NCI-H1694 (cell line): ENCODE results near the gene ISCU.
A peak's percentile ranks its signal among the peaks of the same experiment; 100 is the strongest.

Experiments
- DNase-seq: peaks from one replicate; lab custom pipeline; 2025; lab: John Stamatoyannopoulos, UW

Gene ISCU

GRCh38 chr12:108562348-108563135, at the start of gene ISCU:
Gene ISCU (plus strand): TSS chr12:108562596. CDS start chr12:108562623, 27 bp downstream.
- peak; percentile 89 for DNase-seq

GRCh38 chr12:108514468-108514972, 47.9 kb upstream of the ISCU start:
- no peak for DNase-seq

DNA sequence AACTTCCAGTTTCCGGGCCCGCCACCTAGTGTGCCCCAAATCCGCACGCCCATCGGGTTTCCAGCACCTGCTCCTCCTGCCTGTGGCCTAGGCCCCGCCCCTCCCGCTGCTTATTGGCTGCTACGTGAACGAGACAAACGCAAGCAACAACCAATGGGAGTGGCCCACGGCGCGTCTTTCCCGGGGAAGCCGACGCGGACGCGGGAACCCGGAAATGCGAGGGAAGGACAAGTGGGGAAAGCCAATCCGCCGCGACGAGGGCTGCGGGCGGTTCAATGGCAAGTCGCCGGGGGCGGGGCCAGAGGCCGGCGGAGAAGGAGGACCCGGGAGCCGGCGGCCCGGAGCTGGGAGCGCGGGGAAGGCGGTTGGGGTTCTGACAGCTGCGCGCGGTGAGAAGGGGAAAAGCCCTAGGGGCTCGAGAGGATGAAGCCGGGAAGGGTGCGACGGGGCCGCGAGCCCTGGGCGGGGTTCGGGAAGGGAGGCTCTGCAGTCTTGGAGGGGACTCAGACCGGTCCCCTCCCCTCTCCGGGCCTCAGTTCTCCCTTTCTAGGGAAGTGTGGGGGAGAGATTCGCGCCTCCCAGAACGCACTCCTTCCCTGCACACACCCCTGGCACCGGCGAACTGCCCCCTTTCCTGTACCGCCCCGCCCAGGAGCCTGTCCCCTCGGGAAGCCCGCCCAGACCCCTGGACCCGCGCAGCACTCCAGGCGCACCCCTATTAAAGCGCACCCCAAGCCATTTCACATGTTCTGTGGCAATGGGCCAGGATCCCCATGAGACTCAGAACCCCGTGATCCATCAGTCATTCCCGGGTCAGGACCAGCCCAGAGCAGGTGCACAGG, 47.2 kb upstream of the ISCU start, which contains the start of gene FICD:
Gene FICD, plus strand, starts transcription at position 305 of the 842 bp plus-strand sequence. CDS start 1,696 bp downstream, outside the sequence.
- DNase-seq, result peak; percentile 93

- DNase-seq, result no peak
Observed at GRCh38 chr12:108515916-108516315, 46.5 kb upstream of the ISCU start.

DNA sequence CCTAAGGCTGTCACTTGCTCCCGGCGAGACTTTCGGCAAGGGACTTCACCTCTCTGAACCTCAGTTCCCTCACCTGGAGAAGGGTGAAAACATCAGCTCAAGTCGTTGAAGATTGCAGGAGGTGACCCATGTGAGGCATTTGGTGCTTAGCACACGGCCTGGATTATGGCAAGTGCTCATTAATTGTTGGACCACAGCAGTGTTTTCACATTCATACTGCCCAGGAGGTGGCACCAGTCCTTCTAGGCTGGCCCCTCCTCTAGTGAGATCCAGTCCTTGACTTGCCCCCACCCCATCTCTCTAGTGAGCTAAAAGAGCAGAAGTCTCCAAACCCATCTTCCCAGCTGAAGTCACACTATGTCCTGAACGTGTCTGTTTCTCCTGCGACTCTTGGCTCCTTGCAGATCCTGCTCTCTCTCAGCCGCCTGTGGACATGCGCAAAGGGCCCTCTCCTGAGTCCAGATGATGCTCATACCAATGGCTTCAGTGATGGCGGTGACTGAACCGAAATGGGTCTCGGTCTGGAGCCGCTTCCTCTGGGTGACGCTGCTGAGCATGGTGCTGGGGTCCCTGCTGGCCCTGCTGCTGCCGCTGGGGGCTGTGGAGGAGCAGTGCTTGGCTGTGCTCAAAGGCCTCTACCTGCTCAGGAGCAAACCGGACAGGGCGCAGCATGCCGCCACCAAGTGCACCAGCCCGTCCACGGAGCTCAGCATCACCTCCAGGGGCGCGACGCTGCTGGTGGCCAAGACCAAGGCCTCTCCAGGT, 45.7 kb upstream of the ISCU start:
- no peak for DNase-seq

DNA sequence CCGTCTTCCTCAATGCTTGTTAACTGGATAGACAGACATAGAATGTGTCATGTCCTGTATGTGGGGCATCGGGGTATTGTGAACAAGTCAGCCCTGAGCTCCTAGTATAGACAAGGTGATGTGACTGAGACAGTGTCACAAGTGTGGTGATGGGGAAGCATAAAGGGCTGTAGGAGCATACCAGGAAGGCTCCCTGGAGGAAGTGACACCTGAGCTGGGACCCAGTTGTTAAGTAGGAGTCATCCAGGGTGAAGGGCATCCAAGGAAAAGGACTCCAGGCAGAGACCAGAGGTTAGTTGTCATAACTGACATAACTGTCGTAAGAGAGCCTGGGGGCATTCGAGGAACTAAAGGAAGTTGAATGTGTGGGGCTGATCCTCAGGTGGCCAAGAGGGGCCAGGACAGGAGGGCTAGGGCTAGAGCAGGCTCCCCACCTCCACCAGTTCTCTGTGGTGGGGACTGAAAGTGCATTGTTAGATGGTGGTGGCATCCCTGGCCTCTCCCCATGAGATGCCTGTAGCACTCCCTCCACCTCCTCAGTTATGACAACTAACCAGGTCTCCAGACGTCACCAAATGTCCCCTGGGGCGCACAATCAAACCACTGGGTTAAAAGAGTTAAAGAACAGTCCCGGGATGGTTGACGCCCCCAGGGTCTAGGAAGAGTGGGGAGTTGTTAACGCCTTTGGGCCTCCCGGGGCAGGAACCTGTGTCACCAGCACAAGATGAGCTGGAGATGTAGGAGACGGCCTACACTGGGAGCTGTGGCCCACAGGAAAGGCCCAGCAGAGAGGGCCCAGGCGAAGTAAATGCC, 44.9 kb upstream of the ISCU start:
- DNase-seq, result no peak

DNA sequence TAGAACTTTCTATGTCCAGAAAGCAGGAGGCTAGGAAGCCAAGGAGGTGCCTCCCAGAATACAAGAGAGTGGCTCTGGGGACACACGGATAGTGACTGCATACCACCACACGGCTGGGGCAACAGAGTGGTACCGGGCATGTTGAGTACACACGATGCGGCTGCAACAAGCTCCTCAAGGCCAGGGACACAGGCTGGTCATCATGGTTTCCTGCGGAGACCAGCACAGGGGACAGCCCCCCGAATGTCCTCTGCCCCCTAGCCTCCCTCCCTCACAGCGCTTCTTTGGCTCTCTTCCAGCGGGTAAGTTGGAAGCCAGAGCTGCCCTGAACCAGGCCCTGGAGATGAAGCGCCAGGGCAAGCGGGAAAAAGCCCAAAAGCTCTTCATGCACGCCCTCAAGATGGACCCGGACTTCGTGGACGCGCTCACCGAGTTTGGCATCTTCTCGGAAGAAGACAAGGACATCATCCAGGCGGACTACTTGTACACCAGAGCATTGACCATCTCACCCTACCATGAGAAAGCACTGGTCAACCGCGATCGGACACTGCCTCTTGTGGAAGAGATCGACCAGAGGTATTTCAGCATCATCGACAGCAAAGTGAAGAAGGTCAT, 44.2 kb upstream of the ISCU start:
- DNase-seq, result no peak

GRCh38 chr12:108518716-108519496, 43.5 kb upstream of the ISCU start:
- no peak for DNase-seq

DNA sequence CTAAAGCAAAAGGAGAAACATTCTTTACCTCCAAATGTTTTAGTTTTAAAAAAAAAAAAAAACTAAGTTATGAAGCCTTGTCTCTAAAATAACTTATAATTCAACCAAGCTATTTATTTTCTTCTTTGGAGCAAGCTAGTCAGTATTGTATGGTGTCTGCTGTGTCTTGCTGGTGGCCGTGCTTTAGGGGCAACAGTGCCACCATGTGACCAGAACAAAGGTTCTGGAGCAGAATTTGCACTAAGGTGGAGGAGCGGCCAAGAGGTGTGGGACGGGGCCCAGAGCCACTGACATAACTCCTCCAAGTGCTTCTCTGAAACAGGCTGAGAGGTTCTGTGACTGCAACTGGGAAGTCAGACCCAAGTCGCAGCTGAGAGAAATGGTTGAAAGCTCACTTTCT, 42.8 kb upstream of the ISCU start:
- DNase-seq, result no peak

DNA sequence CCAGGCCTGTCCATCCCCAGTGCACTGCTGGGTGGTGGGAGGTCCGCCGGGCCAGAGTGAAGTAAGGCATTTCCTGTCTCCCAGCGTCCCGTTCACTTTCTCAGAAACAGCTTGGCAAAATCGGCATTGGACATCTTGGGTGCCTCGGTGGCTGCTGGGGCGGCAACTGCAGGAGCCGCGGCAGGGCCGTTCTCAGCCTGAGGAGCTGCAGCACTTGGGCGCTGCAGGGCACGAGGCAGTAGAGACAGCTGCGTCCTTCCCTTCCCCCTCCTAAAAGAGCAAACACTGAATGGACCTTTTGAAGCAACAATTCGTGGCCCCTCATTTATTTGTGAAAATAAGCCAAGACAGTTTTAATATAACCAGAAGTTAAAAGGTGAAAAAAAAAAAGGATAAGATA, 39.0 kb upstream of the ISCU start:
- DNase-seq, result no peak

GRCh38 chr12:108525681-108526080, 36.7 kb upstream of the ISCU start:
- no peak for DNase-seq

DNA sequence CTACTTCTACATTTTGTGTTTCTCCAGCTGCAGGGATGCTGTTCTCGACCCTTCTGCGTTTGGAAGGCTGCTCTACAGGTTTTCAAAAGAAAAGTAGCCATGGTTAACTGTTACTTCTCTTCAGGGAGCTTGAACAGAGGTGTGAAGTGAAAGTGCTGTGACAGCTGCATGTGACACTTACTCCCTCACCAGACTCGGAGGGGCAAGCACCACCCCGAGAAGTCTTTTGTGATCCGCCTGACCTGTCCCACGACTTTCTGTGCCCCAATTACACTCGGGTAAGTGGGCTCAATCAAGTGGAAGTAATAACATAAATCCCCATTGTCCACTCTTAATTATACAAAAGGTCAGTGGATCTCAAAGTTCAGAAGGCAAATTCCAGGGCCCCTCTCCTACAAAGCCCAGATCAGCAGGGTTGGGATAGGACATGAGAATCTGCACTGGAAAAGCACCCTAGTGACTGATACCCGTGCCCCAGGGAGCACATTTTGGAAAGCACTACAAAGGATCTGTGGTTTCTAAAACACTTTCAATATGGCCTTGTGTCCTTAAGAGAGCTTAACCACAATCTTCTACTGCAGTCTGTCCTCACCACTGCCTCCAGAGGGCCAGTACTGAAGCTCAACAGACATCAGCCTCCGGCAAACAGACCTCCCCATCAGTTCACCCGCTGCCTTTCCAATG, 35.8 kb upstream of the ISCU start:
- DNase-seq, result no peak

GRCh38 chr12:108527166-108527496, 35.3 kb upstream of the ISCU start:
- DNase-seq, result no peak

- no peak for DNase-seq
Observed at GRCh38 chr12:108530161-108530560, 32.2 kb upstream of the ISCU start.

GRCh38 chr12:108531929-108532848, 30.2 kb upstream of the ISCU start:
- peak; percentile 79 for DNase-seq

- DNase-seq, result no peak
Observed at GRCh38 chr12:108538146-108538545, 24.2 kb upstream of the ISCU start.

DNA sequence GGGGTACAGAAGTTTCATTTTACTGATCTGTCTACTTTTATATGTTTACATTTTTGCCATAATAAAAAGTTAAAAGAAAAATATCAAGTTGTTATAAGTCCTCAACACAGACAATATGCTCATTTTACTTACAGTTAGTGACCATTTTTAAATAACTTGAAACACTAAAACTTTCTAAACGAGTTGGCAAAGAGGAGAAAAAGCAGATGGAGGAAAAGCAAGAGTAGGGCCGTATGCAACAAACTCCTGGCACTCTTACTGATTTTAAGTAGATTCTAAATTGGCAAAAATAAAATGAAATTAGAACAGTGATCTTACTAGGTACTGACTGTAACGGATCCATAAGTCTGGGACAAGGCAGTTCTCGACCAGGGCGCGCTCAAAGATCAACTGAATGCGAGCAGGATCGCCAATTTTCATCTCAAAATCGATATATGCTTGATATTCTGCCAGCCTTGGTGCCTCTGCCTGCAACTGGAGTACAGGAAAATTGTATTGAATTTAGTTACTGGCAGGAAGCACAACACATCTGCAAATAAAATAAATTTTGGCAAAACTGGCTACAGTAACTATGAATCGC, 23.7 kb upstream of the ISCU start:
- no peak for DNase-seq

- DNase-seq, result no peak
Observed at GRCh38 chr12:108542320-108542719, 20.1 kb upstream of the ISCU start.
